GM18951 (cell line): Measurements from ENCODE around the gene LEO1.

ENCODE experiments used
- POLR2A ChIP-seq: IDR thresholded peaks from 4 replicates; pipeline ENCODE4 v1.6.1; 2011; ENCODE audit warnings: mild to moderate bottlenecking; ENCODE audit not compliant: insufficient read length, insufficient read depth; ENCODE audit errors: extremely low read depth
- in situ Hi-C: fragments of 300-500 bp; cut with MboI; formaldehyde crosslinking; loops from one replicate; pipeline ENCODE4 v1.12.0; 2022; ENCODE audit warnings: low sequenced_read_pairs, mixed read lengths, inconsistent platforms; ENCODE audit not compliant: unreplicated experiment

LEO1 gene

DNA sequence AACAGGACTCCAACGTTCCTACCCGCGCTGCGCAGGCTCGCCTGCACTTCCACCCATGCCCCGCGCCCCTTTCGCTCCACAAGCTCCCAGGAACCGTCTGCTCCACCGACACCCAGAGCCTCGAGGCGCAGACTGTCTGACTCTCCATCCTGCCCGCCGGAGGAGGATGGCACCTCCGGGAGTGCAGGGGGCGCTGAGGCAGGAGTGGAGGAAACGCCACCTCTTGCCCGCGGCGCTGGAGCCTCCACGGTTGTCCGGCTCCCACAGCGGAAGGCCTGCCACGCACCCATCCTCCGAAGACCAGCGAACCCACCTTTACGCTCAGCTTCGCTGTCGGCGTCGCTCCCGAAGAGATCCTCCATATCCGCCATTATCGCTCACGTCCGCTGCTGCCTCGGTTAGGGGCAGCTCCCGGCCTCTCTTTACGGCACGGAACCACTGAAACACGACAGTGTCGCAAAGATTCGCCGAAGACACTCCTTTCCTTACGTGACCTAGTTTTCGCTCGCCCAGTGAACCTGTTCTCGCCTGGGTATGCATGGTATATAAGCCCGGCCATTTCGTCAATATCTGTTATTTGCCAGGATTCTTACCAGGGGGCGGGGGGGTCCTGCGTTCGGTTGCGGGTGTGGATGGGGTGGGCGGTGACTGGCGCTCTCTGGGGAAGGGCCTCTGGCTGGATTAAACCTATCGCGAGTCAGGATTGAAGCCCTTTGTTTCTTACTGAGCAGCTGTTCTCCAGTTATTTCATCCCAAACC, at the start of gene LEO1:
TSS of gene LEO1 (minus strand) at position 404 of the 759 bp plus-strand sequence. CDS start at position 371, 33 bp downstream.
- in situ Hi-C loops, result no loop called here
- TF ChIP-seq POLR2A, result peak; percentile 92

- no peak for TF ChIP-seq POLR2A
- in situ Hi-C loops, result no loop called here
Measured at GRCh38 chr15:52021128-52021671, 49.6 kb upstream of the LEO1 start.

GRCh38 chr15:52020221-52021085, 48.9 kb upstream of the LEO1 start:
- in situ Hi-C loops, result no loop called here
- TF ChIP-seq POLR2A, result no peak

DNA sequence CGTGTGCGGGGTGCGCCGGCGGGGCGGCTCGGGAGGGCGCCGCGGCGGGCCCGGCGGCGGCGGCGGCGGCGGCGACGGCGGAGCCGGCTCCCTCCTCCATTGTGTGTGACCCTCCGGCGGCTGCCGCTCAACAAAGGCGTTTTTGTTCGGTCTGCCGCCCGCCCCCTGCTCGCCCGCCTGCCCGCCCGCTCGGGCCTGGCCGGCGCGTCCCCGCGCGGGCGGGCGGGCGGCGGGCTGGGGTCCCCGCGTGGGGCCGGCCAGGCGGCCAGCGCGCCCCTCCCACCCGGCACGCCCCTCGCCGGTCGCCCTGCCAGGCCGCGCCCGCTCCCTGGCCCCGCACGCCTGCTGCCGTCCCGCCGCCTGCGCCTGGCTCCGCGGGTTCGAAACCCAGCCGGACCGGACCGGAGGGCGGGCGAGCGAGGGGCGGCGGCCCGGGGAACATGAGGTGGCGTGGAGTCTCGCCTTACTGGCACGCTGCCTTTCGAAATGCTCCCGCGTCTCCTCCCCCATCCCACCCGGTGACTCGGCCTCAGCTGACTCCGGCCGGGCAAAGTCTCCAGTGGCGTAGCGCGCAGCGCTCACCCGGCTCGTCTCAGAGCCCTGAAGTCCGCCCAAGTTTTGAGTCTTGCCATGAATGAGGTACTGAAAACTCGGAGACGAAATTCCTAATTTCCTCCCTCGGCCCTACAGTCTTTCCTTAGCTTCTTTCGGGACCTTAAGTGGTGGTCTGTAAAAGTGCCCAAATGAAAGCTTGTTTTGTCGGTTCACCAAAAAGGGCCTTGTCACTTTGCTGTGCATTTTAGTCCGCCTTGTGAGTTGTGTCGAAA, 48.0 kb upstream of the LEO1 start:
- peak; percentile 37 for TF ChIP-seq POLR2A
- in situ Hi-C loops, result no loop called here

- TF ChIP-seq POLR2A, result peak; percentile 87
- in situ Hi-C loops, result no loop called here
Measured at GRCh38 chr15:52018693-52019393, 47.3 kb upstream of the LEO1 start, which contains the start of gene MAPK6. TSS of gene MAPK6 (plus strand) at chr15:52019219. CDS start at chr15:52046461, 27,242 bp downstream.

- TF ChIP-seq POLR2A, result no peak
- in situ Hi-C loops, result no loop called here
Measured at GRCh38 chr15:52018244-52018643, 46.7 kb upstream of the LEO1 start.

GRCh38 chr15:52016316-52016715, 44.7 kb upstream of the LEO1 start:
- TF ChIP-seq POLR2A, result no peak
- in situ Hi-C loops, result no loop called here

DNA sequence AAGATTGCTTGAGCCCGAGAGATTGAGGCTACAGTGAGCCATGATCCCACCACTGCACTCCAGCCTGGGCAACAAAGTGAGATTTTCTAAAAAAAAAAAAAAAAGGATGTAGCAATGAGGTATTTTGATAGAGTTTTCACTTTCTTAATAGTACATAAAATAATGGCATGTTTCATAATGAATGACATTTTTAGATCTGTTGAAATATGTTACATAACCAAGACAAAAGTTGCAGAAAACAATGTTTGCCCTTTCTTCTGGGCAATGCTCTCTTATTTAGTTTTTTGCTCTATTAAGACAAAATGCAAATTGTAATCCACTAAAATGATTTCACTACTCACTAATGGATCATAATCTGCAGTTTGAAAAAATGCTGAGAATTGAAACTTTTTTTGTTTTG, 43.0 kb upstream of the LEO1 start:
- no peak for TF ChIP-seq POLR2A
- in situ Hi-C loops, result no loop called here

DNA sequence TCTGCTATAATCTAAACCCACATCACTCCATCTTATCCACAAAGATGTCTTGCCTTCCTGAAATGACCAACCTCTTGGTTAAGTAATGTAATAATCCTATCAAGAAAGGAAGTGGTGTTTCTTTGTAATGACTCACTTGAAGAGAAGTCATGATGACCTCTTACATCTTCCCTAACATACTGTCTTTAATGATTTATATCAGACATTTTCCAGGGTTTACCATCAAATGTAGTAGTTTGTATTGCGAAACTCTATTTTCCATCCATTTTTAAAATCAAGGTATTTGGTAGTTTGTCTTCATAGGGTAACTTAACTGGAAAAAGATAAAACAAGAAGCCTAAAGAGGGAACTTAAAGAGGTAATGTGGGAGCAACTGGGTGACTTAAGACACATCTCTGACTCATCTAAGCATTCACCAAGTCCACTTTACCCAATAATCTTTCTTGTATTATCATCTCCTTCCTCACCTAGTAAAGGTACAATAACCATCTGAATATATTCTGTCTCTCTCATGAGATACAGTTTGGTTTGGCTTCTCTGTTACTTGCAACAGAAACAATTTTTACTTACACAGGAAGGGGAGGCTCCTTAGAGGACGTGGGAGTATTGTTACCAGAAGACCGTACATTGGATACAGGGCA, 41.7 kb upstream of the LEO1 start:
- in situ Hi-C loops, result no loop called here
- no peak for TF ChIP-seq POLR2A

DNA sequence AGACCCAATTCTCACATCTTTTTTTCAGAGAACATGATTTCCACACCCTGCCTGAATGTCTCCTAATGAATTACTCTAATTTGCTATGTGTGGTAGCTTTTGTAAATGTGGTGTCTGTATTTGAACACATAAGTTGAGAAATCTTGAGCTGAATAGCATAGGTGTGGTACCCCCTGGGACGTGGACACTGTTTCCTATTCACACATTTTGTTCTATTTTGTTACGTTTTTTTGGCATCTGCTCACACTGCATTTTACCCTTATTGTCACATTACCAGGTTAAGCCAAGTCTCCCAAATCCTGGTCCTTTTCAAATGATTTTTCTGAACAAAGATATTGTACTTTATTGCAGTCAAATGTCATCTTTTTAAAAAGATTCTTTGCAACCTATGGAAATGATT, 40.6 kb upstream of the LEO1 start:
- no peak for TF ChIP-seq POLR2A
- in situ Hi-C loops, result no loop called here

DNA sequence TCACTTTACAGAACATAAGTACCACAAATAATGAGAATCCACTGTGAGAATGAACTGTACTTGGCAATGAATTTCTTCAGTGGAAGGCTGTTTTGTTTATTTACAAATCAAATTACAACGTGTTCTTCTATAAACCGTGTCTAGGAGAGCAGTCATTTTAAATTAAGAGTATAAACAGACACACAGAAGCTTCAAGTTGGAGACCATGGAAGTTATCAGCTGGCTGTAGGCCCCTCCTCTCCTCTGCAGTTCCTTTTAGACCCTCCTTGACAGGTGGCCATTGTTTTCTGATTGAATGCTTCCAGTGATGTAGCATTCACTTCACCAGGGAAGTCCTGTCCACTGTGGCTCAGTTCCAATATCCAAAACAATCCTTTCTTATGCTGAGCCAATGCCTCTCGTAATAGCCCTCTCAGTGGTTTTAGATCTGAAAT, 40.1 kb upstream of the LEO1 start:
- TF ChIP-seq POLR2A, result no peak
- in situ Hi-C loops, result no loop called here
